ENCODE measurements around the gene MID2.
"Not testable (repeated sequence)": the region's sequence is repeated elsewhere in the genome, so short reads cannot be mapped to it uniquely, and the experiment has no call there.

MID2 gene

GRCh38 chrX:107955337-107955736, 129.7 kb downstream of the MID2 start:
- not testable (repeated sequence) for DNase-seq (ENCODE audit: low spot score)

GRCh38 chrX:107968623-107969022, 143.0 kb downstream of the MID2 start:
- peak; percentile 90 for DNase-seq (ENCODE audit: low spot score)

GRCh38 chrX:107970073-107970472, 144.4 kb downstream of the MID2 start:
- DNase-seq (ENCODE audit: low spot score), result peak; percentile 19

- DNase-seq (ENCODE audit: low spot score), result no peak
Measured at GRCh38 chrX:107971636-107972035, 146.0 kb downstream of the MID2 start.

Data from kidney tubule cell (primary cell).